RWPE2 (cell line): ENCODE data around the gene SSTR3.

Source experiments
- ATAC-seq: fragments of 200-7000 bp; cut with Tn5 transposase; 3 replicates; pipeline ENCODE4 v1.9.1; 2021; ENCODE audit warnings: low read depth
- DNase-seq: peaks from one replicate; pipeline ENCODE4 v3.0.0-alpha.2; 2020; ENCODE audit warnings: low spot score
- H3K27ac ChIP-seq: fragments of 450-650 bp; 2 replicates; pipeline ENCODE4 v1.5.1; 2017; ENCODE audit warnings: mild to moderate bottlenecking; ENCODE audit not compliant: poor library complexity, severe bottlenecking
- H3K27me3 ChIP-seq: fragments of 250-450 bp; sonication (Bioruptor Pico); 2 replicates; pipeline ENCODE4 v1.5.1; 2021; ENCODE audit warnings: mild to moderate bottlenecking, moderate library complexity; ENCODE audit not compliant: insufficient read depth, poor library complexity, severe bottlenecking
- H3K36me3 ChIP-seq: fragments of 250-450 bp; sonication (Bioruptor Pico); 2 replicates; pipeline ENCODE4 v1.5.1; 2020; ENCODE audit warnings: low read depth, mild to moderate bottlenecking, moderate library complexity
- H3K4me1 ChIP-seq: fragments of 250-450 bp; sonication (Bioruptor Pico); 2 replicates; pipeline ENCODE4 v1.5.1; 2021; ENCODE audit warnings: mild to moderate bottlenecking, moderate library complexity; ENCODE audit not compliant: insufficient read depth, poor library complexity, severe bottlenecking
- H3K4me3 ChIP-seq: fragments of 250-450 bp; sonication (Bioruptor Pico); 2 replicates; pipeline ENCODE4 v1.5.1; 2021; ENCODE audit warnings: mild to moderate bottlenecking, moderate library complexity; ENCODE audit not compliant: severe bottlenecking
- H3K9me3 ChIP-seq: fragments of 250-450 bp; sonication (Bioruptor Pico); 2 replicates; pipeline ENCODE4 v1.5.1; 2021; ENCODE audit warnings: mild to moderate bottlenecking, moderate library complexity; ENCODE audit not compliant: severe bottlenecking
- TF ChIP-seq, protein P1 (sequence below): fragments of 450-650 bp; IDR thresholded peaks from one replicate; pipeline ENCODE4 v1.5.1; 2017; ENCODE audit warnings: mild to moderate bottlenecking, moderate library complexity; ENCODE audit not compliant: poor library complexity, severe bottlenecking

The SSTR3 gene

DNA sequence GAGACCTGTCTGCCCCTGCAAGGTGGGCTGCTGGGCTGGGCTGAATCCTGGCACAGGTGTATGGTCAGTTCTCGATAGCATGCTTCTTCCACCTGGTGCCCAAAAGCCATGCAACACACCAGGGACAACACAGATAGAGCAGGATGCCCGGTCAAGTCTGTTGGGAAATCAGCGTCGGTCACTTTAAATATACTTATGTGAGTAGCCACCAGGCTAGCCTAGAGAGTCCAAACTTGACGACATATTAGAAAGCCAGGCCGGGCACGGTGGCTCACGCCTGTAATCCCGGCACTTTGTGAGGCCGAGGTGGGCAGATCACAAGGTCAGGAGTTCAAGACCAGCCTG, 33.2 kb downstream of the SSTR3 start:
- ATAC-seq, result no peak
- Histone ChIP-seq H3K27ac (no peak overlapping the region), H3K36me3 (no peaks in the 10 kb centered on the region), H3K27me3 (no peaks in the 10 kb centered on the region), H3K9me3 (no peaks in the 10 kb centered on the region), H3K4me3 (no peak overlapping the region), H3K4me1 (peaks cover 8% of the 10 kb centered on the region)
- DNase-seq, result no peak
- TF ChIP-seq, protein P1, sequence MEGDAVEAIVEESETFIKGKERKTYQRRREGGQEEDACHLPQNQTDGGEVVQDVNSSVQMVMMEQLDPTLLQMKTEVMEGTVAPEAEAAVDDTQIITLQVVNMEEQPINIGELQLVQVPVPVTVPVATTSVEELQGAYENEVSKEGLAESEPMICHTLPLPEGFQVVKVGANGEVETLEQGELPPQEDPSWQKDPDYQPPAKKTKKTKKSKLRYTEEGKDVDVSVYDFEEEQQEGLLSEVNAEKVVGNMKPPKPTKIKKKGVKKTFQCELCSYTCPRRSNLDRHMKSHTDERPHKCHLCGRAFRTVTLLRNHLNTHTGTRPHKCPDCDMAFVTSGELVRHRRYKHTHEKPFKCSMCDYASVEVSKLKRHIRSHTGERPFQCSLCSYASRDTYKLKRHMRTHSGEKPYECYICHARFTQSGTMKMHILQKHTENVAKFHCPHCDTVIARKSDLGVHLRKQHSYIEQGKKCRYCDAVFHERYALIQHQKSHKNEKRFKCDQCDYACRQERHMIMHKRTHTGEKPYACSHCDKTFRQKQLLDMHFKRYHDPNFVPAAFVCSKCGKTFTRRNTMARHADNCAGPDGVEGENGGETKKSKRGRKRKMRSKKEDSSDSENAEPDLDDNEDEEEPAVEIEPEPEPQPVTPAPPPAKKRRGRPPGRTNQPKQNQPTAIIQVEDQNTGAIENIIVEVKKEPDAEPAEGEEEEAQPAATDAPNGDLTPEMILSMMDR, result no peak

DNA sequence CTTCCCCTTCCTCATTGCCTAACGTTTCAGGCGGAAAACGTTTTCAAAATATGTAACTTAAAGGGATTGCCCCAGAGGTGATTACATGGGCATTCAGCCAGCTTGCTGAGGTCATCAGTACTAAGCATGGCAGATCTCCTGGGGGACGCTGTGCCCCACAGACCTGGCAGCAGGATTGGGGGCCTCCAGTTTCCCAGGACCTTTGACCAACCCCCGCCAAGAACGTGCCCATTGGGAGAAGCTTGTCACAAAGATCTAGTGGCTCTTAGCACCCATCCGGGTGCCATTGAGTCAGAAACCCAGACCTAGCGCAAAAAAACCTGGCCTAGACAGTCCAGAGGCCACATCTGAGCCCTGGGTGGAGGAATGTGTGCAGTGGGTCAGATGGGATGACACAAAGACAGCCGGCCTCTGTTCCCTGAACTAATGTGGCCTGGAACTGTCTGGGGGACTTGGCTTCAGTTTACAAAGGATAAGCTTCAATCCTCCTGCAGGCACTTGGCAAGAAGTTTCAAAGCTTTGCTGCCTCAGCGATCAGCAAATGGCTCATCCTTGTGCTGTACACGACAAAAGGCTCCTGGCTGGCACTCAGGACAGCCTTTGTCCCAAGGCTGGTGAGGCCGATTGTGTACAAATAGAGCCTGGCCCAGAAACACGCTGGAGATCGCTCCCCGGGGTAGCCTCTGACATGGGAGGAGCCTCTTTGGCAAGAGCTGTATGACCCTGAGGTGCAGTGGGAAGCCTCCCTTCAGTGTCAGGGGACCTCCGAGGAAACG, 33.7 kb downstream of the SSTR3 start:
- no peaks in the 10 kb centered on the region for H3K9me3 ChIP-seq
- no peaks in the 10 kb centered on the region for H3K27me3 ChIP-seq
- DNase-seq, result peak; percentile 51
- ATAC-seq, result peak; percentile 65; the same call in 2 of the 3 replicates
- no peak overlapping the region for H3K4me3 ChIP-seq
- H3K36me3 ChIP-seq, result no peaks in the 10 kb centered on the region
- TF ChIP-seq, protein P1, result no peak
- peak overlapping the region; percentile 10 for H3K27ac ChIP-seq
- peaks cover 8% of the 10 kb centered on the region for H3K4me1 ChIP-seq

DNA sequence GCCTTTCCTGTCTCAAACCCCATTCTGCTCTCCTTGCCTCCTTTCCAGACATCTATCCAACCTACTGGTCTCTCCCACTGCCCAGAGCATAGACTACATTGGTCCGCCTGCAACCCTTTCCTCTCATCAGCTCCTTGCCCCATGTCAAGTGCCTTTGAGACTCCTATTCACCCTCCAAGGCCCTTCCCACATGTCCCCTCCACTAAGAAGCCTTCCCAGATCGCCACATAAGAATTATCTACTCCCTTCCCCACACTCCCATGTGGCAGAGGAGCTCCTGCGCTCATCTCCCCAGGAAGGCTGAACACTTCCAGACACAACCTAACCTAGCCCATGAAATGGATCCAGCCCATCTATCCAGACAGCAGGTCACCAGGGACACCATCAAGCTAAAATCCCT, 34.5 kb downstream of the SSTR3 start:
- ATAC-seq, result no peak

DNA sequence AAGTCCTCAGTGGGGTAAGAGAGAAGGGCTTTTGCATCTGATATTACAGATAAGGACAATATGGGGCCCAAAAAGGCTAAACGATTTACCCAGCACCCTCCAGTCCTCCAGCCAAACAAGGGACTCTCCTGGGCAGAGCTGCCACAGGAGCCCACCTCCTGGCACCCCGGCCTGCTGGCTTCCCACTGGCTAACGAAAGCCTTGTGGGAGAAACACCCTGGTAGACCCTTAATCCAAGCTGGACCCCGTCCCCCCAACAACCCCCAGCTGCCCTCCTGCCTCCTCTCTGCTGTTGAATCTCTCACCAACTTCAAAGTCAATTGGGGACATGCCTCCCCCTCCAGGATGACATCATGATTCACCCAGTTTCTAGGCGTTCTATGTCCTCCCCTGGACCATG, 35.1 kb downstream of the SSTR3 start:
- TF ChIP-seq, protein P1, result no peak
- no peak overlapping the region for H3K4me3 ChIP-seq
- DNase-seq, result peak; percentile 17
- no peaks in the 10 kb centered on the region for H3K27me3 ChIP-seq
- peaks cover 8% of the 10 kb centered on the region for H3K4me1 ChIP-seq
- no peak overlapping the region for H3K27ac ChIP-seq
- no peak for ATAC-seq
- H3K36me3 ChIP-seq, result no peaks in the 10 kb centered on the region
- no peaks in the 10 kb centered on the region for H3K9me3 ChIP-seq

More for the DNA sequence above, 34.5 kb downstream of the SSTR3 start:
- no peak overlapping the region for H3K4me3 ChIP-seq
- TF ChIP-seq, protein P1, result no peak
- H3K27me3 ChIP-seq, result no peaks in the 10 kb centered on the region
- H3K36me3 ChIP-seq, result no peaks in the 10 kb centered on the region
- peak overlapping the region; percentile 10 for H3K27ac ChIP-seq
- peak; percentile 7 for DNase-seq
- H3K9me3 ChIP-seq, result no peaks in the 10 kb centered on the region
- H3K4me1 ChIP-seq, result peaks cover 8% of the 10 kb centered on the region

DNA sequence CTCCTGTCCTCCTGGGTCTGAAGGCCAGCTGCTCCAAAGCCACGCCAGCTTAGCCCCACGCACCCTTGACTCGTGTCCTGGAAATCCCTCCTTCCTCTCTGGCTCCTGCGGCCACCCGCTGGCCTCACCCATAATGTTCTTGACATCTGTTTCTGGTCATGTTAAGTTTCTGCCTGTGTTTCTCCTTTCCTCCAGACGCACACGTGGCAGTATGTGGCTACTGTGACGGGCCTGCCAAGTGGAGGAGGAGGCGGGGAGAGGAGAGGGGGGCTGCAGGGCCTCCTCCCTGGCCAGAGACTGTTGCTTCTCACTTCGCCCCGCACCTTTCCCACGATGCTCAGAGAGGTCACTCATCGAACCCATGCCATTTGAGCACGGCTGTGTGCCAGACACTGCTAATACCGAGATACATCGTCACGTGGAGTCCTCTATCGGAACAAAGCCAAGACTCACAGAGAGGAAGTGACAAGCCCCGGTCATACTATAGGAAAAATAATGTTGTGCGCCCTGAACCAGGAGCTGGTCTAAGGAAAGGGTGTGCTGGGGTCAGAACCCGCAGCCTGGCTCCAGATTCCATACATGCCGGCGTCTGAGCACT, 35.7 kb downstream of the SSTR3 start:
- H3K4me3 ChIP-seq, result no peak overlapping the region
- no peaks in the 10 kb centered on the region for H3K9me3 ChIP-seq
- H3K36me3 ChIP-seq, result no peaks in the 10 kb centered on the region
- H3K4me1 ChIP-seq, result peaks cover 8% of the 10 kb centered on the region
- TF ChIP-seq, protein P1, result no peak
- H3K27me3 ChIP-seq, result no peaks in the 10 kb centered on the region
- no peak for ATAC-seq
- no peak overlapping the region for H3K27ac ChIP-seq
- peak; percentile 38 for DNase-seq
